DND-41 (cell line): ENCODE results near the gene MEGF6.

Experiments
- CTCF ChIP-seq: IDR thresholded peaks from 2 replicates; pipeline ENCODE4 v1.5.1; 2012; ENCODE audit warnings: borderline replicate concordance, low read length, moderate library complexity, mild to moderate bottlenecking; ENCODE audit not compliant: poor library complexity, severe bottlenecking; ENCODE audit errors: extremely low read depth
- EZH2 ChIP-seq: IDR thresholded peaks from 3 replicates; pipeline ENCODE4 v1.6.1; 2012; ENCODE audit warnings: borderline replicate concordance, low read depth, mild to moderate bottlenecking, moderate library complexity, low read length, inconsistent platforms; ENCODE audit not compliant: severe bottlenecking

DNA sequence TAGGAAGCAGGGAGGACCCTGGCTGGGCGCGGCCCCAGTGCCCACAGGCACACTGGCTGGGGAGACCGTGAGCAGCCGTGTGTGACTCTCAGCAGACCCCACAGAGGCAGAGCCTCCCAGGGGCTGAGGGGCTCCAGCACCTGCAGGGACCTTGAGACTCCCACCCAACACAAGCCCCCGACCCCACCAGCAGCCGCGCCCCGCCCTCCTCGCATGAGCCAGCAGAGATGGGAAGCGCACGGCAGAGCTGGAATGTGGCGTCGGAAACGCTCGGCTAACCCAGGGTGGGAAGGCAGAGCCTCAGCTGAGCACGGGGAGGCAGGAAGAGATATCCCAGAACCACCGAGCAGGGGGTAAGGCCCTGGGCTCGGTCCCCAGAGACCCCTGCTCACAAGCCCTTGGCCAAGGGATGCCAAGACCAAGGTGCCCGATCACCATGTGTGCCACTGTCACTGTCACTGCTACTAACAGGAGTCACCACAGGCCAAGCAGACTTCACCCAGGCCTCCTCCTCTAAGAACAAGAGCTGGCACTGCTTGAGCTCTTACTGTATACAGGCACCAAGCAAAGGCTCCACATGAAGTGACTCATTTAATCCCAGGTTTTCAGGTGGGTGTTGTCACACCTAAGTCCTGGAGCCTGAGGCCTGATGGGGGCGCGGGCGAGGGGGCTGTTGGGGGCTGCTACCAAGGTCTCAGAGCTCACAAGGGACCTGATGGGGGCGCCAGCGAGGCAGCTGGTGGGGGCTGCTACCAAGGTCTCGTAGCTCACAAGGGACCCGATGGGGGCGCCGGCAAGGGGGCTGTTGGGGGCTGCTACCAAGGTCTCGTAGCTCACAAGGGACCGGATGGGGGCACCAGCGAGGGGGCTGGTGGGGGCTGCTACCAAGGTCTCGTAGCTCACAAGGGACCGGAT, 20.1 kb downstream of the MEGF6 start:
- TF ChIP-seq CTCF (peak; percentile 13), EZH2 (no peak)
